GM19455 (cell line): Measurements from ENCODE around the gene TMPRSS9.

Experiments
- ATAC-seq: cut with Tn5 transposase; IDR thresholded peaks from one replicate; pipeline ENCODE4 v1.9.1; 2021; ENCODE audit not compliant: unreplicated experiment

Gene TMPRSS9

GRCh38 chr19:2431318-2432055 is 71.4 kb downstream of the TMPRSS9 start:
- no peak for ATAC-seq

GRCh38 chr19:2432131-2432848 is 72.2 kb downstream of the TMPRSS9 start:
- no peak for ATAC-seq

- no peak for ATAC-seq
Observed at GRCh38 chr19:2433854-2434253, 73.8 kb downstream of the TMPRSS9 start.

GRCh38 chr19:2434267-2434666 is 74.2 kb downstream of the TMPRSS9 start:
- ATAC-seq: no peak

GRCh38 chr19:2434721-2435265 is 74.7 kb downstream of the TMPRSS9 start:
- no peak for ATAC-seq

- ATAC-seq: no peak
Observed at GRCh38 chr19:2436384-2436783, 76.3 kb downstream of the TMPRSS9 start.

- ATAC-seq: no peak
Observed at GRCh38 chr19:2436926-2437325, 76.9 kb downstream of the TMPRSS9 start.

GRCh38 chr19:2438178-2438577 is 78.1 kb downstream of the TMPRSS9 start:
- ATAC-seq: no peak

GRCh38 chr19:2440515-2440914 is 80.5 kb downstream of the TMPRSS9 start:
- no peak for ATAC-seq

- no peak for ATAC-seq
Observed at GRCh38 chr19:2441096-2441752, 81.2 kb downstream of the TMPRSS9 start.

GRCh38 chr19:2443116-2443784 is 83.2 kb downstream of the TMPRSS9 start:
- ATAC-seq: no peak

GRCh38 chr19:2443785-2444182 is 83.7 kb downstream of the TMPRSS9 start:
- ATAC-seq: no peak

GRCh38 chr19:2444251-2445002 is 84.4 kb downstream of the TMPRSS9 start:
- no peak for ATAC-seq

GRCh38 chr19:2446381-2446780 is 86.3 kb downstream of the TMPRSS9 start:
- no peak for ATAC-seq

GRCh38 chr19:2449019-2449418 is 89.0 kb downstream of the TMPRSS9 start:
- ATAC-seq: no peak

GRCh38 chr19:2451138-2451537 is 91.1 kb downstream of the TMPRSS9 start:
- no peak for ATAC-seq

- ATAC-seq: no peak
Observed at GRCh38 chr19:2451741-2452140, 91.7 kb downstream of the TMPRSS9 start.

GRCh38 chr19:2453431-2454025 is 93.5 kb downstream of the TMPRSS9 start:
- no peak for ATAC-seq

GRCh38 chr19:2454199-2454961 is 94.3 kb downstream of the TMPRSS9 start:
- no peak for ATAC-seq
